Measurements from ENCODE around the gene FAM177B.

Gene FAM177B

GRCh38 chr1:222702210-222702609 is 34.8 kb upstream of the FAM177B start:
- Histone ChIP-seq H3K4me1 (ENCODE audit: control insufficient read depth in 1 of 2, insufficient read depth in 1 of 2, low read depth in 1 of 2, low read length in 1 of 2) (peaks cover 0 to 6% of the 10 kb centered on the region in 2 experiments), H3K27ac (no peak overlapping the region), H3K4me3 (ENCODE audit: low read depth in 1 of 2, low read length in 1 of 2) (no peak overlapping the region), H3K36me3 (peaks cover 20% of the 10 kb centered on the region), H3K27me3 (no peaks in the 10 kb centered on the region), H3K9me3 (no peaks in the 10 kb centered on the region)
- no peak for TF ChIP-seq CTCF (IDR thresholded peaks at IDR 0.05)

GRCh38 chr1:222704260-222704659 is 32.7 kb upstream of the FAM177B start:
- H3K27ac ChIP-seq: no peak overlapping the region
- H3K9me3 ChIP-seq: no peaks in the 10 kb centered on the region
- H3K4me3 ChIP-seq (ENCODE audit: low read depth in 1 of 2, low read length in 1 of 2): no peak overlapping the region
- H3K27me3 ChIP-seq: no peaks in the 10 kb centered on the region
- peaks cover 0 to 6% of the 10 kb centered on the region in 2 experiments for H3K4me1 ChIP-seq (ENCODE audit: control insufficient read depth in 1 of 2, insufficient read depth in 1 of 2, low read depth in 1 of 2, low read length in 1 of 2)
- peaks cover 15% of the 10 kb centered on the region for H3K36me3 ChIP-seq
- no peak for TF ChIP-seq CTCF (IDR thresholded peaks at IDR 0.05)

- Histone ChIP-seq H3K27me3 (no peaks in the 10 kb centered on the region), H3K36me3 (peaks cover 9% of the 10 kb centered on the region), H3K4me1 (ENCODE audit: control insufficient read depth in 1 of 2, insufficient read depth in 1 of 2, low read depth in 1 of 2, low read length in 1 of 2) (peaks cover 18 to 19% of the 10 kb centered on the region in 2 experiments), H3K27ac (no peak overlapping the region), H3K4me3 (ENCODE audit: low read depth in 1 of 2, low read length in 1 of 2) (no peak overlapping the region), H3K9me3 (no peaks in the 10 kb centered on the region)
- no peak for TF ChIP-seq CTCF (IDR thresholded peaks at IDR 0.05)
Observed at GRCh38 chr1:222706815-222707214, 30.2 kb upstream of the FAM177B start.

GRCh38 chr1:222709700-222710153 is 27.3 kb upstream of the FAM177B start:
- no peak overlapping the region for H3K4me3 ChIP-seq (ENCODE audit: low read depth in 1 of 2, low read length in 1 of 2)
- TF ChIP-seq CTCF (IDR thresholded peaks at IDR 0.05): no peak
- no peaks in the 10 kb centered on the region for H3K9me3 ChIP-seq
- peaks cover 31 to 33% of the 10 kb centered on the region in 2 experiments for H3K4me1 ChIP-seq (ENCODE audit: control insufficient read depth in 1 of 2, insufficient read depth in 1 of 2, low read depth in 1 of 2, low read length in 1 of 2)
- H3K36me3 ChIP-seq: peaks cover 3% of the 10 kb centered on the region
- H3K27ac ChIP-seq: no peak overlapping the region
- H3K27me3 ChIP-seq: no peaks in the 10 kb centered on the region

GRCh38 chr1:222711319-222712252 is 25.4 kb upstream of the FAM177B start:
- H3K9me3 ChIP-seq: no peaks in the 10 kb centered on the region
- no peak for TF ChIP-seq CTCF (IDR thresholded peaks at IDR 0.05)
- H3K4me1 ChIP-seq (ENCODE audit: control insufficient read depth in 1 of 2, insufficient read depth in 1 of 2, low read depth in 1 of 2, low read length in 1 of 2): peaks cover 31 to 37% of the 10 kb centered on the region in 2 experiments
- H3K27ac ChIP-seq: peak overlapping the region; percentile 98
- peaks cover 21% of the 10 kb centered on the region for H3K36me3 ChIP-seq
- H3K4me3 ChIP-seq (ENCODE audit: low read depth in 1 of 2, low read length in 1 of 2): peak overlapping the region; percentile 69 to 97
- no peaks in the 10 kb centered on the region for H3K27me3 ChIP-seq

Data from neutrophil (primary cell).